Measurements from ENCODE around the gene CHCT1. TPM values are rescaled to one million over a fixed set of nuclear protein-coding genes. Genes with fewer than 3 reads are reported as not detected.
"Not testable (repeated sequence)": the region's sequence is repeated elsewhere in the genome, so short reads cannot be mapped to it uniquely, and the experiment has no call there.

CHCT1 gene
- total and polyA plus RNA-seq, 2 donors from 2014 or later = not detected

- Histone ChIP-seq H3K9me3 (ENCODE audit: control insufficient read depth in 2 of 3, insufficient read depth in 1 of 3, low read length in 3 of 3) (no peaks in the 10 kb centered on the region), H3K4me1 (ENCODE audit: control insufficient read depth in 2 of 3, insufficient read depth in 2 of 3, low read depth in 1 of 3, low read length in 3 of 3) (peaks cover 0 to 2% (median 0%) of the 10 kb centered on the region in 3 donors), H3K9ac (ENCODE audit: low read length in 3 of 3) (no peak overlapping the region), H3K27me3 (ENCODE audit: control insufficient read depth, insufficient read depth, low read length) (no peaks in the 10 kb centered on the region), H3K36me3 (ENCODE audit: control insufficient read depth in 2 of 3, insufficient read depth in 3 of 3, low read length in 3 of 3) (no peaks in the 10 kb centered on the region), H3K27ac (ENCODE audit: low read depth in 2 of 2, low read length in 2 of 2) (no peak overlapping the region), H3K4me3 (ENCODE audit: low read length in 3 of 3) (no peak overlapping the region)
- intact Hi-C loops (cut with DNase I) = no loop called here
- TF ChIP-seq CTCF (IDR thresholded peaks at IDR 0.05; ENCODE audit: borderline replicate concordance, extremely low read depth, insufficient read depth) = no peak
- FAIRE-seq = no peak
- DNase-seq = no peak
These were observed 40.3 kb upstream of the CHCT1 start for GRCh38 chr17:60381958-60382357.

- no peak for FAIRE-seq
- Histone ChIP-seq H3K36me3 (ENCODE audit: control insufficient read depth in 2 of 3, insufficient read depth in 3 of 3, low read length in 3 of 3) (no peaks in the 10 kb centered on the region), H3K27me3 (ENCODE audit: control insufficient read depth, insufficient read depth, low read length) (no peaks in the 10 kb centered on the region), H3K4me1 (ENCODE audit: control insufficient read depth in 2 of 3, insufficient read depth in 2 of 3, low read depth in 1 of 3, low read length in 3 of 3) (peaks cover 0 to 2% (median 0%) of the 10 kb centered on the region in 3 donors), H3K9ac (ENCODE audit: low read length in 3 of 3) (no peak overlapping the region), H3K27ac (ENCODE audit: low read depth in 2 of 2, low read length in 2 of 2) (no peak overlapping the region), H3K4me3 (ENCODE audit: low read length in 3 of 3) (no peak overlapping the region), H3K9me3 (ENCODE audit: control insufficient read depth in 2 of 3, insufficient read depth in 1 of 3, low read length in 3 of 3) (no peaks in the 10 kb centered on the region)
- DNase-seq = no peak
- intact Hi-C loops (cut with DNase I) = no loop called here
- no peak for TF ChIP-seq CTCF (IDR thresholded peaks at IDR 0.05; ENCODE audit: borderline replicate concordance, extremely low read depth, insufficient read depth)
These were observed 38.9 kb upstream of the CHCT1 start for GRCh38 chr17:60383379-60383778.

- H3K27ac ChIP-seq (ENCODE audit: low read depth in 2 of 2, low read length in 2 of 2); H3K27me3 ChIP-seq (ENCODE audit: control insufficient read depth, insufficient read depth, low read length); DNase-seq; FAIRE-seq; H3K4me3 ChIP-seq (ENCODE audit: low read length in 3 of 3); H3K36me3 ChIP-seq (ENCODE audit: control insufficient read depth in 2 of 3, insufficient read depth in 3 of 3, low read length in 3 of 3); H3K9ac ChIP-seq (ENCODE audit: low read length in 3 of 3); H3K4me1 ChIP-seq (ENCODE audit: control insufficient read depth in 2 of 3, insufficient read depth in 2 of 3, low read depth in 1 of 3, low read length in 3 of 3); intact Hi-C loops (cut with DNase I); H3K9me3 ChIP-seq (ENCODE audit: control insufficient read depth in 2 of 3, insufficient read depth in 1 of 3, low read length in 3 of 3): not testable (repeated sequence)
These were observed 37.4 kb upstream of the CHCT1 start for GRCh38 chr17:60384921-60385320.

GRCh38 chr17:60386147-60387058, 35.9 kb upstream of the CHCT1 start:
- Histone ChIP-seq H3K27ac (ENCODE audit: low read depth in 2 of 2, low read length in 2 of 2) (no peak overlapping the region), H3K9ac (ENCODE audit: low read length in 3 of 3) (no peak overlapping the region), H3K27me3 (ENCODE audit: control insufficient read depth, insufficient read depth, low read length) (no peaks in the 10 kb centered on the region), H3K36me3 (ENCODE audit: control insufficient read depth in 2 of 3, insufficient read depth in 3 of 3, low read length in 3 of 3) (no peaks in the 10 kb centered on the region), H3K4me3 (ENCODE audit: low read length in 3 of 3) (no peak overlapping the region), H3K9me3 (ENCODE audit: control insufficient read depth in 2 of 3, insufficient read depth in 1 of 3, low read length in 3 of 3) (no peaks in the 10 kb centered on the region), H3K4me1 (ENCODE audit: control insufficient read depth in 2 of 3, insufficient read depth in 2 of 3, low read depth in 1 of 3, low read length in 3 of 3) (peaks cover 0 to 7% (median 0%) of the 10 kb centered on the region in 3 donors)
- intact Hi-C loops (cut with DNase I) = no loop called here
- no peak for TF ChIP-seq CTCF (IDR thresholded peaks at IDR 0.05; ENCODE audit: borderline replicate concordance, extremely low read depth, insufficient read depth)
- FAIRE-seq = no peak
- peak in 1 of 5 donors; percentile 39 for DNase-seq

Data from kidney (tissue), 14 donors.